BLaER1 (cell line): Measurements from ENCODE around the gene APOO.
"Not testable (repeated sequence)": the region's sequence is repeated elsewhere in the genome, so short reads cannot be mapped to it uniquely, and the experiment has no call there.

Experiments used
- H3K27ac ChIP-seq: shearing (Covaris generic); formaldehyde crosslinking; 2 replicates; pipeline ENCODE4 v1.8.1; 2022
- H3K27me3 ChIP-seq: shearing (Covaris generic); formaldehyde crosslinking; 2 replicates; pipeline ENCODE4 v1.8.1; 2022
- H3K36me3 ChIP-seq: shearing (Covaris generic); formaldehyde crosslinking; 2 replicates; pipeline ENCODE4 v1.8.1; 2022
- H3K4me1 ChIP-seq: shearing (Covaris generic); formaldehyde crosslinking; 2 replicates; pipeline ENCODE4 v1.8.1; 2022
- H3K4me2 ChIP-seq: shearing (Covaris generic); formaldehyde crosslinking; 2 replicates; pipeline ENCODE4 v1.8.1; 2022
- H3K4me3 ChIP-seq: shearing (Covaris generic); formaldehyde crosslinking; 2 replicates; pipeline ENCODE4 v1.8.1; 2022
- H3K9ac ChIP-seq: shearing (Covaris generic); formaldehyde crosslinking; 2 replicates; pipeline ENCODE4 v1.8.1; 2022
- H3K9me3 ChIP-seq: shearing (Covaris generic); formaldehyde crosslinking; 2 replicates; pipeline ENCODE4 v1.8.1; 2022
- H4K20me1 ChIP-seq: shearing (Covaris generic); formaldehyde crosslinking; 2 replicates; pipeline ENCODE4 v1.8.1; 2022
- Cebpa-rat ChIP-seq: shearing (Covaris generic); IDR thresholded peaks from 2 replicates; pipeline ENCODE4 v1.8.1; 2022

The APOO gene

DNA sequence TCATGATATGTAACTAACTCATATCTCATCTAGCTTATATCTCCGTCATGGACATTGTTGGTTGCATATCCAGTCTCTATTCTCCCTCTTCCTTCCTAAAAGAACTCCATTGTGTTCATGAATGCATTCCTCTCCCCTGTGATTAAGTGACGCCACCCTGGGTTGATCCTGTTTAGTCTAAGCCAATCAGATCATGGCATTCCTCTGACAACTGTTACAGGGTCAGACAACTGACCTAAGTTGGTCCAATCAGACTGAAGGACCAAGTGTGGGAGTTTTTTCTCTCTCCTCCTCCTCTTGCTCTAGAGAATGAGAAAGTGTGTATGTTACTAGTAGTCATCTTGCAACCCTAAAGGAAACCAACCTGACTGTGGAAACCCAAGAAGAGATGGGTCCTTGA lies 3.6 kb downstream of the APOO start:
- Histone ChIP-seq H3K27ac (no peak overlapping the region), H4K20me1 (no peaks in the 10 kb centered on the region), H3K4me2 (no peak overlapping the region), H3K4me1 (peaks cover 17% of the 10 kb centered on the region; the same call in 1 of the 2 replicates), H3K9ac (no peak overlapping the region), H3K27me3 (no peaks in the 10 kb centered on the region), H3K4me3 (no peak overlapping the region), H3K36me3 (no peaks in the 10 kb centered on the region), H3K9me3 (no peaks in the 10 kb centered on the region)
- no peak for TF ChIP-seq Cebpa-rat

DNA sequence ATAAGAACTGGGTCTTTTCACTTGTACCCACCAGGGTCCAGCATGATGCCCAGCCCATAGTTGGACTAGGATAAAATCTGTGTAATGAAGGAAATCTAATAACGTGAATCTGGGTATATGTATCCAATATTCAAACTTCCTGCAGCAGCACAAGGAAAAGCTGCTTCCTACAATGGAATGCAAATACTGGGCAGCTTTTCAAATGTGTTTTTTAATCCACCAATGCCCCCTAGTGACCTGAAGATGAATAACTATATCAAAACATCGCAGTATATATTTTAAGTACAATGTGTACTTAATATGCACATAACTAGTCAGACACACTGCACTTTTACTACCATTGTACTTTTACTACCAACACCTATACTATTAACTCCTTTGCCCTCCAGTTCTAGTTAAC lies 5.3 kb downstream of the APOO start:
- no peak overlapping the region for H3K4me2 ChIP-seq
- no peak overlapping the region for H3K4me3 ChIP-seq
- H4K20me1 ChIP-seq: no peaks in the 10 kb centered on the region
- TF ChIP-seq Cebpa-rat: no peak
- H3K36me3 ChIP-seq: no peaks in the 10 kb centered on the region
- no peaks in the 10 kb centered on the region for H3K9me3 ChIP-seq
- H3K9ac ChIP-seq: no peak overlapping the region
- H3K4me1 ChIP-seq: peaks cover 17% of the 10 kb centered on the region; the same call in 1 of the 2 replicates
- H3K27me3 ChIP-seq: no peaks in the 10 kb centered on the region
- H3K27ac ChIP-seq: no peak overlapping the region

DNA sequence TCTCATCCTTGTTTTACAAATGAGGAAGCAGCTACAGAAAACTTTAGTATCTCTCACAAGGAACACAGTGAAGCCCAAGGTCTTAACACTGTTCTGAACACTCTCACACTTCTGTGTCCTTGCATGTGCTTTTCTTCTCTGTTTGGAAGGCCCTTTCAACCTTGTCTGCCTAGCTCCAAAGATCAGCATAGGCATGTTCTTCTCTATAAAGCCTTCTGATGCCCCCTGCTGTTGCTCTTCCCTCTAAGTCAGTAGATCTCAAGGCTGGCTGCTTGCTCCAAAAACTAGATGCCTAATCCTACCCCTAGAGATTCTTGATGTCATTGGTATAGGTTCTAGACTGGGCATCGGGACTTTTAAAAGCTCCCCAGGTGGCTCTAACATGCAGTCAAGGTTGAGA lies 5.9 kb downstream of the APOO start:
- H3K4me1 ChIP-seq: peaks cover 17% of the 10 kb centered on the region; the same call in 1 of the 2 replicates
- H3K27me3 ChIP-seq: no peaks in the 10 kb centered on the region
- no peak overlapping the region for H3K27ac ChIP-seq
- TF ChIP-seq Cebpa-rat: no peak
- no peaks in the 10 kb centered on the region for H4K20me1 ChIP-seq
- H3K4me3 ChIP-seq: no peak overlapping the region
- no peak overlapping the region for H3K4me2 ChIP-seq
- H3K9ac ChIP-seq: no peak overlapping the region
- H3K36me3 ChIP-seq: no peaks in the 10 kb centered on the region
- H3K9me3 ChIP-seq: no peaks in the 10 kb centered on the region

- Histone ChIP-seq H3K27me3 (no peaks in the 10 kb centered on the region), H3K36me3 (no peaks in the 10 kb centered on the region), H3K4me1 (peaks cover 11% of the 10 kb centered on the region; the same call in 1 of the 2 replicates), H3K4me3 (no peak overlapping the region), H4K20me1 (no peaks in the 10 kb centered on the region), H3K9me3 (no peaks in the 10 kb centered on the region), H3K4me2 (no peak overlapping the region), H3K9ac (no peak overlapping the region), H3K27ac (no peak overlapping the region)
- TF ChIP-seq Cebpa-rat: no peak
Observed at GRCh38 chrX:23901060-23901459, 6.7 kb downstream of the APOO start.

- no peak overlapping the region for H3K27ac ChIP-seq
- no peak overlapping the region for H3K9ac ChIP-seq
- H3K4me2 ChIP-seq: no peak overlapping the region
- H3K9me3 ChIP-seq: no peaks in the 10 kb centered on the region
- H3K4me3 ChIP-seq: no peak overlapping the region
- TF ChIP-seq Cebpa-rat: no peak
- no peaks in the 10 kb centered on the region for H3K36me3 ChIP-seq
- peaks cover 11% of the 10 kb centered on the region; the same call in 1 of the 2 replicates for H3K4me1 ChIP-seq
- H3K27me3 ChIP-seq: no peaks in the 10 kb centered on the region
- no peaks in the 10 kb centered on the region for H4K20me1 ChIP-seq
Observed at GRCh38 chrX:23900220-23900797, 7.4 kb downstream of the APOO start.

- Histone ChIP-seq H3K9me3 (no peaks in the 10 kb centered on the region), H3K9ac (no peak overlapping the region), H3K4me2 (no peak overlapping the region), H3K27me3 (no peaks in the 10 kb centered on the region), H4K20me1 (no peaks in the 10 kb centered on the region), H3K27ac (no peak overlapping the region), H3K36me3 (no peaks in the 10 kb centered on the region), H3K4me3 (no peak overlapping the region), H3K4me1 (peaks cover 11% of the 10 kb centered on the region; the same call in 1 of the 2 replicates)
- TF ChIP-seq Cebpa-rat: no peak
Observed at GRCh38 chrX:23898412-23898959, 9.3 kb downstream of the APOO start.

GRCh38 chrX:23896981-23897380 lies 10.8 kb downstream of the APOO start:
- no peaks in the 10 kb centered on the region for H4K20me1 ChIP-seq
- H3K36me3 ChIP-seq: no peaks in the 10 kb centered on the region
- H3K27me3 ChIP-seq: no peaks in the 10 kb centered on the region
- peaks cover 8% of the 10 kb centered on the region; the same call in 1 of the 2 replicates for H3K4me1 ChIP-seq
- no peak overlapping the region for H3K4me2 ChIP-seq
- no peak for TF ChIP-seq Cebpa-rat
- H3K9ac ChIP-seq: no peak overlapping the region
- no peak overlapping the region for H3K4me3 ChIP-seq
- H3K27ac ChIP-seq: no peak overlapping the region
- H3K9me3 ChIP-seq: no peaks in the 10 kb centered on the region

DNA sequence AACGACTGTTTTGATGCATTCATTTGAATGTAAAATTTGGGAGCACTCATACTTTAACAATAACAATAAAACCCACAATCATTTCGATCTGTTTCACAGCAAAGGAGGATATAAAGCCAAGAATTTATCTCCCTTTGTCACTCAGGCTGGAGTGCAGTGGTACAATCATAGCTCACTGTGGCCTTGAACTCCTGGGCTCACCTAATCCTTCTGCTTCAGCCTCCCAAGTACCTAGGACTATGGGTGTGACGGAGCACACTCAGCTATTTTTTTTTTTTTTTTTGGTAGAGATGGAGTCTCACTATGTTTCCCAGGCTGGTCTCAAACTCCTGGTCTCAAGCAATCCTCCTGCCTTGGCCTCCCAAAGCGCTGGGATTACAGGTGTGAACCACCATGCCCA lies 11.2 kb downstream of the APOO start:
- not testable (repeated sequence) for H3K4me2 ChIP-seq, H3K9me3 ChIP-seq, H3K9ac ChIP-seq, H3K36me3 ChIP-seq, H3K4me3 ChIP-seq, H3K27me3 ChIP-seq, H3K4me1 ChIP-seq, H3K27ac ChIP-seq, H4K20me1 ChIP-seq

DNA sequence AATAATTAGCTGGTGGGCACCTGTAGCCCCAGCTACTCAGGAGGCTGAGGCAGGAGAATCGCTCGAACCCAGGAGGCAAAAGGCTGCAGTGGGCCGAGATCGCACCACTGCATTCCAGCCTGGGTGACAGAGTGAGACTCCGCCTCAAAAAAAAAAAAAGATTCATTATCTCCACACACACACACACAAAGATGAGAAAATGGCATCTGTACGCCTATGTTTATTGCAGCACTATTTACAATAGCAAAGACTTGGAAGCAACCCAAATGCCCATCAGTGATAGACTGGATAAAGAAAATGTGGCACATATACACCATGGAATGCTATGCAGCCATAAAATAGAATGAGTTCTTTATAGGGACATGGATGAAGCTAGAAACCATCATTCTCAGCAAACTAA lies 12.7 kb downstream of the APOO start:
- not testable (repeated sequence) for H3K4me1 ChIP-seq, H3K9me3 ChIP-seq, H4K20me1 ChIP-seq, H3K36me3 ChIP-seq, H3K9ac ChIP-seq, H3K27me3 ChIP-seq, H3K4me2 ChIP-seq, H3K4me3 ChIP-seq, H3K27ac ChIP-seq

GRCh38 chrX:23890933-23891332 lies 16.8 kb downstream of the APOO start:
- H3K4me2 ChIP-seq: no peak overlapping the region
- no peaks in the 10 kb centered on the region for H3K9me3 ChIP-seq
- no peaks in the 10 kb centered on the region for H3K36me3 ChIP-seq
- H3K4me1 ChIP-seq: no peaks in the 10 kb centered on the region
- TF ChIP-seq Cebpa-rat: no peak
- no peak overlapping the region for H3K4me3 ChIP-seq
- H3K9ac ChIP-seq: no peak overlapping the region
- no peaks in the 10 kb centered on the region for H3K27me3 ChIP-seq
- no peak overlapping the region for H3K27ac ChIP-seq
- no peaks in the 10 kb centered on the region for H4K20me1 ChIP-seq
